ENCODE data around the gene RELN.
A peak's percentile ranks its signal among the peaks of the same experiment; 100 is the strongest.

The RELN gene

GRCh38 chr7:103469095-103469948, 520.1 kb downstream of the RELN start:
- Histone ChIP-seq H3K4me1 (ENCODE audit: control insufficient read depth, insufficient read depth, low read length) (no peaks in the 10 kb centered on the region), H3K4me3 (ENCODE audit: low read length) (no peak overlapping the region), H3K36me3 (ENCODE audit: control insufficient read depth, insufficient read depth, low read length) (no peaks in the 10 kb centered on the region), H3K27me3 (ENCODE audit: control insufficient read depth, insufficient read depth, low read length) (no peaks in the 10 kb centered on the region), H3K27ac (ENCODE audit: low read length) (no peak overlapping the region), H3K9me3 (ENCODE audit: control insufficient read depth, insufficient read depth, low read length) (no peaks in the 10 kb centered on the region)
- DNase-seq (ENCODE audit: low read depth, low spot score) = no peak
- no CpG with 5 or more reads among the region's 4 CpGs for WGBS (ENCODE audit: insufficient coverage, insufficient read length)

- H3K4me3 ChIP-seq (ENCODE audit: low read length) = no peak overlapping the region
- WGBS (ENCODE audit: insufficient coverage, insufficient read length) = no CpG with 5 or more reads among the region's 3 CpGs
- no peaks in the 10 kb centered on the region for H3K36me3 ChIP-seq (ENCODE audit: control insufficient read depth, insufficient read depth, low read length)
- H3K27ac ChIP-seq (ENCODE audit: low read length) = no peak overlapping the region
- H3K9me3 ChIP-seq (ENCODE audit: control insufficient read depth, insufficient read depth, low read length) = no peaks in the 10 kb centered on the region
- H3K27me3 ChIP-seq (ENCODE audit: control insufficient read depth, insufficient read depth, low read length) = no peaks in the 10 kb centered on the region
- no peak for DNase-seq (ENCODE audit: low read depth, low spot score)
- H3K4me1 ChIP-seq (ENCODE audit: control insufficient read depth, insufficient read depth, low read length) = no peaks in the 10 kb centered on the region
These were observed 522.6 kb downstream of the RELN start for GRCh38 chr7:103466814-103467213.

- no peak for DNase-seq (ENCODE audit: low read depth, low spot score)
- no peaks in the 10 kb centered on the region for H3K9me3 ChIP-seq (ENCODE audit: control insufficient read depth, insufficient read depth, low read length)
- no peak overlapping the region for H3K27ac ChIP-seq (ENCODE audit: low read length)
- no peaks in the 10 kb centered on the region for H3K4me1 ChIP-seq (ENCODE audit: control insufficient read depth, insufficient read depth, low read length)
- no peaks in the 10 kb centered on the region for H3K27me3 ChIP-seq (ENCODE audit: control insufficient read depth, insufficient read depth, low read length)
- H3K36me3 ChIP-seq (ENCODE audit: control insufficient read depth, insufficient read depth, low read length) = no peaks in the 10 kb centered on the region
- H3K4me3 ChIP-seq (ENCODE audit: low read length) = no peak overlapping the region
- no CpG with 5 or more reads among the region's 7 CpGs for WGBS (ENCODE audit: insufficient coverage, insufficient read length)
These were observed 527.1 kb downstream of the RELN start for GRCh38 chr7:103462358-103462757.

GRCh38 chr7:103447073-103447960, 542.1 kb downstream of the RELN start:
- no peak overlapping the region for H3K27ac ChIP-seq (ENCODE audit: low read length)
- peaks cover 2% of the 10 kb centered on the region for H3K4me1 ChIP-seq (ENCODE audit: control insufficient read depth, insufficient read depth, low read length)
- no CpG with 5 or more reads among the region's 17 CpGs for WGBS (ENCODE audit: insufficient coverage, insufficient read length)
- peak; percentile 55 for DNase-seq (ENCODE audit: low read depth, low spot score)
- no peak overlapping the region for H3K4me3 ChIP-seq (ENCODE audit: low read length)
- no peaks in the 10 kb centered on the region for H3K9me3 ChIP-seq (ENCODE audit: control insufficient read depth, insufficient read depth, low read length)
- H3K36me3 ChIP-seq (ENCODE audit: control insufficient read depth, insufficient read depth, low read length) = no peaks in the 10 kb centered on the region
- peaks cover 4% of the 10 kb centered on the region; the same call in 1 of the 2 replicates for H3K27me3 ChIP-seq (ENCODE audit: control insufficient read depth, insufficient read depth, low read length)

- no CpG with 5 or more reads among the region's 54 CpGs for WGBS (ENCODE audit: insufficient coverage, insufficient read length)
- H3K36me3 ChIP-seq (ENCODE audit: control insufficient read depth, insufficient read depth, low read length) = no peaks in the 10 kb centered on the region
- peak within 1 kb of the TSS; percentile 25; the same call in 1 of the 2 replicates for H3K4me3 ChIP-seq (ENCODE audit: low read length)
- no peaks in the 10 kb centered on the region for H3K9me3 ChIP-seq (ENCODE audit: control insufficient read depth, insufficient read depth, low read length)
- H3K27ac ChIP-seq (ENCODE audit: low read length) = no peak within 1 kb of the TSS
- H3K27me3 ChIP-seq (ENCODE audit: control insufficient read depth, insufficient read depth, low read length) = peaks cover 4% of the 10 kb centered on the region; the same call in 1 of the 2 replicates
- DNase-seq (ENCODE audit: low read depth, low spot score) = no peak
- peaks cover 2% of the 10 kb centered on the region for H3K4me1 ChIP-seq (ENCODE audit: control insufficient read depth, insufficient read depth, low read length)
These were observed 543.4 kb downstream of the RELN start, which contains the start of gene SLC26A5 for GRCh38 chr7:103446049-103446520. TSS of gene SLC26A5 (minus strand) at chr7:103446207. CDS start at chr7:103421514, 24,693 bp downstream.

GRCh38 chr7:103445228-103446048, 544.0 kb downstream of the RELN start:
- Histone ChIP-seq H3K9me3 (ENCODE audit: control insufficient read depth, insufficient read depth, low read length) (no peaks in the 10 kb centered on the region), H3K27ac (ENCODE audit: low read length) (no peak overlapping the region), H3K27me3 (ENCODE audit: control insufficient read depth, insufficient read depth, low read length) (peaks cover 4% of the 10 kb centered on the region; the same call in 1 of the 2 replicates), H3K4me1 (ENCODE audit: control insufficient read depth, insufficient read depth, low read length) (peaks cover 2% of the 10 kb centered on the region), H3K4me3 (ENCODE audit: low read length) (peak overlapping the region; percentile 25; the same call in 1 of the 2 replicates), H3K36me3 (ENCODE audit: control insufficient read depth, insufficient read depth, low read length) (no peaks in the 10 kb centered on the region)
- DNase-seq (ENCODE audit: low read depth, low spot score) = no peak
- no CpG with 5 or more reads among the region's 48 CpGs for WGBS (ENCODE audit: insufficient coverage, insufficient read length)

- H3K36me3 ChIP-seq (ENCODE audit: control insufficient read depth, insufficient read depth, low read length) = no peaks in the 10 kb centered on the region
- H3K4me1 ChIP-seq (ENCODE audit: control insufficient read depth, insufficient read depth, low read length) = no peaks in the 10 kb centered on the region
- H3K4me3 ChIP-seq (ENCODE audit: low read length) = no peak overlapping the region
- H3K27ac ChIP-seq (ENCODE audit: low read length) = no peak overlapping the region
- no peak for DNase-seq (ENCODE audit: low read depth, low spot score)
- peaks cover 2% of the 10 kb centered on the region; the same call in 1 of the 2 replicates for H3K27me3 ChIP-seq (ENCODE audit: control insufficient read depth, insufficient read depth, low read length)
- no CpG with 5 or more reads among the region's 8 CpGs for WGBS (ENCODE audit: insufficient coverage, insufficient read length)
- no peaks in the 10 kb centered on the region for H3K9me3 ChIP-seq (ENCODE audit: control insufficient read depth, insufficient read depth, low read length)
These were observed 549.8 kb downstream of the RELN start for GRCh38 chr7:103439661-103440060.

- no peaks in the 10 kb centered on the region for H3K27me3 ChIP-seq (ENCODE audit: control insufficient read depth, insufficient read depth, low read length)
- WGBS (ENCODE audit: insufficient coverage, insufficient read length) = no CpG with 5 or more reads among the region's 1 CpG
These were observed 551.8 kb downstream of the RELN start for GRCh38 chr7:103437623-103438022.

GRCh38 chr7:103432712-103433111, 556.7 kb downstream of the RELN start:
- no peaks in the 10 kb centered on the region for H3K4me1 ChIP-seq (ENCODE audit: control insufficient read depth, insufficient read depth, low read length)
- no peaks in the 10 kb centered on the region for H3K9me3 ChIP-seq (ENCODE audit: control insufficient read depth, insufficient read depth, low read length)
- no peak overlapping the region for H3K27ac ChIP-seq (ENCODE audit: low read length)
- H3K27me3 ChIP-seq (ENCODE audit: control insufficient read depth, insufficient read depth, low read length) = no peaks in the 10 kb centered on the region
- no peak overlapping the region for H3K4me3 ChIP-seq (ENCODE audit: low read length)
- WGBS (ENCODE audit: insufficient coverage, insufficient read length) = no CpG with 5 or more reads among the region's 1 CpG
- DNase-seq (ENCODE audit: low read depth, low spot score) = no peak
- no peaks in the 10 kb centered on the region for H3K36me3 ChIP-seq (ENCODE audit: control insufficient read depth, insufficient read depth, low read length)

More at GRCh38 chr7:103437623-103438022, 551.8 kb downstream of the RELN start:
- Histone ChIP-seq H3K9me3 (ENCODE audit: control insufficient read depth, insufficient read depth, low read length) (no peaks in the 10 kb centered on the region), H3K36me3 (ENCODE audit: control insufficient read depth, insufficient read depth, low read length) (no peaks in the 10 kb centered on the region), H3K4me1 (ENCODE audit: control insufficient read depth, insufficient read depth, low read length) (no peaks in the 10 kb centered on the region), H3K27ac (ENCODE audit: low read length) (no peak overlapping the region), H3K4me3 (ENCODE audit: low read length) (no peak overlapping the region)
- DNase-seq (ENCODE audit: low read depth, low spot score) = no peak
